HG03066 (cell line): ENCODE results near the gene UGT1A10.
"Not testable (repeated sequence)": the region's sequence is repeated elsewhere in the genome, so short reads cannot be mapped to it uniquely, and the experiment has no call there.

Source experiments
- ATAC-seq: cut with Tn5 transposase; IDR thresholded peaks from one replicate; pipeline ENCODE4 v1.9.1; 2021; ENCODE audit warnings: low read depth; ENCODE audit not compliant: unreplicated experiment

Gene UGT1A10

DNA sequence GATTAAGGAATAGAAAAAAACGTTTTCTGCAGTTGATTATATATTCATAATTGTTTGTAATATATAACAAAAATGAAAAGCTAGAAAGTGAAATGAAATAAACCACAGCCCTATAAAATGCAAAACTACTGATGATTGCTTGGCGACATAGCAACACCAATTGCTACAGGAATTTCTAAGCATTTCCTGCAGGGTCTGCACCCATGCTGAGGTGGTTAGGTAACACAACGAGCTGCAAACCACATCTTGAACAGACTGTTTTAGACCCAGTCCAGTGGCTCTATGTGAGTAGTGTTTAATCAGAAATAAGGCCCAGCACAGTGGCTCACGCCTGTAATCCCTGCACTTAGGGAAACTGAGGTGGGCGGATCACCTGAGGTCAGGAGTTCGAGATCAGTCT lies 18.3 kb downstream of the UGT1A10 start:
- no peak for ATAC-seq

DNA sequence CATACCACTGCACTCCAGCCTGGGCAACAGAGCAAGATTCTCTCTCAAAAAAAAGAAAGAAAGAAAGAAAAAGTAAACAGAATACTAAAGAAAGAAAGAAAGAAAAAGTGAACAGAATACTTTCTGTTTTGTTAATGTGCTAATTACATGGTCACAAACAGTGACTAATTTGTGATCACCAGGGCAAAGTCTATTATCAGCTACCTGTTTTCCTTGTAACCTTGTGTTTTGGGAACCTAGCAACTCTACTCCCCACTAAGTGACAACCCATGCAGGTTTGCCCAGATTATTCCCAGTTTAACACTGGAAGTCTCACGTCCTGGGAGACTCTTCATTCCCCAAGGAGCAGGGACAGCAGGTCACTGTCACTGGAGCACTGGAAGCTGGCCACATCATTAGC lies 18.8 kb downstream of the UGT1A10 start:
- no peak for ATAC-seq

DNA sequence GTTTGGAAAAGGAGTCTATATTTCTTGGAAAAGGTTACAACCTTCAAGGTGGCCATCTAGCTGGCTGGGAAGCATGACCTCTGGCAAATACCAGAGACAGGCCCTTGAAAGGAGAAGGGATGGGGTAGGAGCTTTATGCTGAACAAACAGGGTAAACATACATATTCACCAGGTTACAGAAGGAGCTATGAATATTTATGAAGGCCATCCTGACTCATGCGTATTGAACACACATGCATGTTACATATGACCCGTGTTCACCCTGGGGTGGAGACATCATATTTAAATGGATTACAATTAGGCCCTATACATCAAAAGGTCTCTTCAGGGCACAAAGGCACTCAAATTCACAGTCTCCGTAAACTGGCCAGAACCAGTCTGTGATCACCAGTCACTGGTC lies 19.7 kb downstream of the UGT1A10 start:
- not testable (repeated sequence) for ATAC-seq

DNA sequence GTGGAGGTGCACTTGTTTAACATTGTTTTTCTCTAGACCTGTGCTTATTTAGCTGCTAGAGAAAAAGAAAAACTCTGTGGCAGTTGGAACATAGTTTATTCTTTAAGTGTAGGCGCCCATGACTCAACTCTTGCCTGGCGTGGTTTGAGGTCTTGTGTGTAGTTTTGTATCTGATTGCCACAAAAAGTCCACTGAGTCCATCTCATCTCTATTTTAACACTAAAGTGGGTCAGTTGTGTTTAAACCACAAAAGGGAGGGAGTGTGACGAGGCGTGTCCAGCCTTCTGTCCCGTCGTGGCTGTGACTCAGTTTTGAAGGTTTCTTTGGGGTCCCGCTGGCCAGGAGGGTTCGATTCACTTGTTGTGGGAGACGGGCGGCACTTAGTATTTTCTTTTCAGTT lies 20.2 kb downstream of the UGT1A10 start:
- ATAC-seq = no peak

DNA sequence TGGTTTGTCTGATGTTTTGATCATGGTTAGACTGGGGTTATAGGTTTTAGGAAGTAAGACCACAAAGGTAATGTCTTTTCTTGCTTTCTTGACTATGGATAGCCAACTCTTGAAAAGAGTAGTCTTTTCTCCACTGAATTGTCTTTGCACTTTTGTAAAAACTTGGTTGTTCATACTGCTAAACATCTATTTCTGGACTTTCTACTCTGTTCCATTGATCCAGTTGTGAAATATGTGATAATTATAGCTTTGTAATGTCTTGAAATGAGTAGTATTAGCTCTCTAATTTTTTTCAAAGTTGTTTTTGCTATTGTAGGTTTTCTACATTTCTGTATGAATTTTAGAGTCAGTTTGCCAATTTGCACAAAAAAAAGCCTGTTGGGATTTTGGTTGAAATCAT lies 22.4 kb downstream of the UGT1A10 start:
- no peak for ATAC-seq

DNA sequence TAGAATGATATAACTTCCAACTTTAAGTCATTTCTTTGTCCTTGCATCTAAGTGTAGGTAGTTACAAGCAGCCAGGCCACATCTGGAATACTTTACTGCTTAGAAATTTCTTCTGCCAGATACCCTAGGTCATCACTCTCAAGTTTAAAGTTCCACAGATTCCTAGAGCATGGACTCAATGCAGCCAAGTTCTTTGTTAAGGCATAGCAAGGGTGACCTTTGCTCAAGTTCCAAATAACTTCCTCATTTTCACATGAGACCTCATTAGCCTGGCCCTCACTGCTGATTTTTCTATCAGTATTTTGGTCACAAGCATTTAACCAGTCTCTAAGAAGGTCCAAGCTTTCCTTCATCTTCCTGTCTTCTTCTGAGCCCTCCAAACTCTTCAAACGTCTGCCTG lies 27.7 kb downstream of the UGT1A10 start:
- no peak for ATAC-seq

DNA sequence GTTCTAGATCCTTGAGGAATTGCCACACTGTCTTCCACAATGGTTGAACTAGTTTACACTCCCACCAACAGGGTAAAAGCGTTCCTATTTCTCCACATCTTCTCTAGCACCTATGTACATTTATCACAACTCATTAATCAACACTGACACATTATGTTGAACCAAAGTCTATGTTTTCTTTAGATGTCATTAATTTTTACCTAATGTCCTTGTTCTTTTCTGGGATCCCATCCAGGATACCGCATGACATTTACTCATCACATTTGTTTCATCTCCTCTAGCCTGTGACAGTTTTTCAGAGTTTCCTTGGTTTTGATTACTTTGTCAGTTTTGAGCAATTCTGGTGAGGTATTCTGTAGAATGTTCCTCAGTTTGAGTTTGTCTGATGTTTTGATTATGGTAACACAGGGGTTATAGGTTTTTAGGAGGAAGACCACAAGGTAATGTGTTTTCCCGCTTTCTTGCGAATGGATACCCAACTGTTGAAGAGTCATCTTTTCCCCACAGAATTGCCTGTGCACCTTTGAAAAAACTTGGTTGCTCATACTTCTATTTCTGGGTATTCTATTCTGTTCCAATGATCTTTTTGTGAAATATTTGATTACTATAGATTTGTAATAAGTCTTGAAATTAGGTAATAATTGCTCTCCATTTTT lies 32.5 kb downstream of the UGT1A10 start:
- no peak for ATAC-seq

DNA sequence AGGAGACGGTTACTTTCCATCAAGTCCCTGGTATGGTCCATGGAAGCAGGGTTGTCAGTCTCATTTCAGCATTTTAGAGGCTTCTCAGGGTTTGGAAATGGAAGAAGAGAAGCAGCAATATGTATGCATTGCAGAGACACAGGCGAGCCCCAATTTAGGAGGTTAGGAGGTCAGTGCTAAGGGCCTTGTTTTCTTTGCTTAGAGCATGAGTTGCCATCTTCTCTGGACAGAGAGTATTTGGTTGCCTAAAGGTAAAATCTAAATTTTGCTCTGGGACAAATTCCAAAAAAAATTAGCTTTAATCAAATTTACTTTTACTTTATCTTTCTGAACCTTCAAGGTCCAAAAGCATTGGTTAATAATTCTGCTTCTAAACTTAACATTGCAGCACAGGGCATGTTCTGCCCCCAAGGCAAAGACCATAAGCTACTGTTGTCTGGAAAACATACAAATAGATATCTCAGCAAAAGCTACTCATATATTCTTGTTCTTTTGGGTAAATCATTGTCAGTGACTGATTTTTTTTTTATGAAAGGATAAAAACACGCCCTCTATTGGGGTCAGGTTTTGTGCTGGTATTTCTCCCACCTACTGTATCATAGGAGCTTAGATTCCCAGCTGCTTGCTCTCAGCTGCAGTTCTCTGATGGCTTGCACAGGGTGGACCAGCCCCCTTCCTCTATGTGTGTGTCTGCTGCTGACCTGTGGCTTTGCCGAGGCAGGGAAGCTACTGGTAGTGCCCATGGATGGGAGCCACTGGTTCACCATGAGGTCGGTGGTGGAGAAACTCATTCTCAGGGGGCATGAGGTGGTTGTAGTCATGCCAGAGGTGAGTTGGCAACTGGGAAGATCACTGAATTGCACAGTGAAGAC lies 35.3 kb downstream of the UGT1A10 start, which contains the start of gene UGT1A9:
TSS of gene UGT1A9 (plus strand) at position 609 of the 872 bp plus-strand sequence. CDS start at position 646, 37 bp downstream.
- ATAC-seq = no peak

DNA sequence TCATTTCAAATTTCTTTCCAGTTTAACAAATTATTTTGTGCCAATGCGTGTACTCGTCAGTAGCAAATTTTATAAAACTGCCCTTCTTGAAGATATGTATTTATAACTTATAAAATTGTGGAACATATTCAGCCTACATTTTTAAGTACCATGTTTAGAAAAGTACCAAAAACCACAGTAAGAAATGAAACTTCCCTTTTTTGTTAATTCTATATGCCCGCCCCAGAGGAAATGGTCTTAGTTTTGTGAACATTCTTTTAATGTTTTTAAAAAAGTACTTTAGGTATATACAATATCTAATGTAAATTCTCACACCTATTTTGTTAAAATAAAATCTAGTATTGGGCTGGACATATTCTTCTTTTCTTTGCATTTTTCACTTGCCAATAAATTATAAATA lies 36.6 kb downstream of the UGT1A10 start:
- ATAC-seq = no peak

DNA sequence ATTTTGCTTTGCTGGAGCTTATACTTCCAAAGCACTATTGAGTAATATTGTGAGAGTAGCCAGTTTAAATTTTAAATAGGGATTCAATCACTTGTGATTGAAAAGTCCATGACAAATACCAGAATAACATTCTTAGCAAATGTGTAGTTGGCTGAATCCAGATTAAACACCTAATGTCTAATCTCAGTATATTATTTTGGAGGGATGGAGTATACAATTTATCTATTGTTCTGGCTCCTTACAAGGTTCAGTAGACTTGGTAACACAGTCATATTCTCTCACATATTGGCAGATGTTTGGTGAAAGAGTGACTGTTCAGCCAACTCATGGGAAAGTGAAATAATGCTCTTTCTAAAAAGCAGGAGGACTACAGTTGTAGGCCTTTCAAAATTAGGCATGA lies 37.6 kb downstream of the UGT1A10 start:
- ATAC-seq = no peak

DNA sequence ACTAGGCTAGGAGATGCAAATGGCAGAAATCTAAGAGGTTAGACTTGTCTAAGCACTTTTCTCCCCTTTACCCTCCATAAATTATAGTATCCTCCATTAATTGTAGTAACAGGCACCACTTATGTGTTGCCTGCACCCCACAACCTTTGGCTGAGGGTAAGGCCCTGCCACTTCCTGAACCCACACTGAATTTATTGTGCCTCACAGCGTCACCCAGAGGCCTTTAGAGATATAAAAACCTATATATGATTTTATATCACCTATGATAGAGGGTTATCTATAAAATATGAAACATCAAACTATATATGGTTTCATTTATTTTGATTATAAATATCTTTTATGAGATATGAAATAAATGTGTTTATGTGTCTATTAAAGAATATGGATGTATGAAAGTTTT lies 38.1 kb downstream of the UGT1A10 start:
- ATAC-seq = no peak

DNA sequence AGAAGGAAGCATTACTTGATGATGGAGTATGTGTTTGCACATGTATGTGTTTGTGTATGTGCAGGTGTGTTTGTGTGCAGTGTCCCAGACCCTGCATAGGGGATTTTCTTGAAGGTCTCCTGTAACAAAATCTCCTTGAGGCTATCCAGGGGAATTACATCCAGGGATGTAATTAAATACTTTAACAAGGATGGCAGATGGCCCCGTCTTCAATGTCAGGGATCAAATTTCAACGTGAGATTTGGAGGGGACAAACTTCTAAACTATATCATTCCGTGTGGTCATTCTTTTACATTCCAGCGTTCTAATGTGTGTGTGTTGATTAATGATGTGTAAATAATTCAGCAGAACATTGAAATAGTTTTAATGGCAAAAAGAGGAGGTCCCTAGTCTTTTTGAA lies 38.7 kb downstream of the UGT1A10 start:
- ATAC-seq = no peak

DNA sequence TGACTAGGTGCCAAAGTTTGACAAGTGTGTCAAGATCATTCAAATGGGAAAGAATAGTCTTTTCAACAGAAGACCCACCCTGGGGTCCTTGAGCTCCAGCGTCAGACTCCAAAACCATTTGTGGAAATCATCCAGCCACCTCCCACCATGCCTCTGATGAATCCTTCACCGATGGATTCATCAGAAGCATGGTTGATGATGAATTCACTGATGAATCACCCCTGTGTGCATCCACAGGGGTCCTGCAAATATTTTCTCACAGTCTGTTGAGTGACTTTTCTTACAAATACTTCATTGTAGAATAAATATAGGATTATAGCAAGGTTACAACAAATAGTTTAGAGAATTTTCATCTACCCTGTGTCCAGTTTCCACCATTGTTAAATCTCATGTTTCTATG lies 39.8 kb downstream of the UGT1A10 start:
- no peak for ATAC-seq

DNA sequence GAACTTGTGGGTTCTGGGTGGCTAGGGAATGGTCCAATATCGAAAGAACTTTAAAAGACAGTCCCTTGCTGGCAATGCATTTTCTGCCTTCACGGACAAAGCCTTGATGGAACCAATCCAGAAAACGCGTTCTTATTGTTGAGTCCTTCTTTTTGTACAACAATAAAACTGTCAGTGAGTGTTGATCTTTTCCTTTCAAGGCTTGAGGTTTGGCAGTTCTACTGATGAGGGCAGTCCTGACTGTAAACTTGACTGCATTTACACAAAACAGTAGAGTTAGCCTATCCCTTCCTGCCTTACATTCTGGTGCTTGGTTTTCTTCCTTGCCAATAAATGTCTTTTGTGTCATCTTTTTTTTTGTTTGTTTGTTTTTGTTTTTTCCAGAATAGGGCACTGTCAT lies 42.9 kb downstream of the UGT1A10 start:
- ATAC-seq = no peak

DNA sequence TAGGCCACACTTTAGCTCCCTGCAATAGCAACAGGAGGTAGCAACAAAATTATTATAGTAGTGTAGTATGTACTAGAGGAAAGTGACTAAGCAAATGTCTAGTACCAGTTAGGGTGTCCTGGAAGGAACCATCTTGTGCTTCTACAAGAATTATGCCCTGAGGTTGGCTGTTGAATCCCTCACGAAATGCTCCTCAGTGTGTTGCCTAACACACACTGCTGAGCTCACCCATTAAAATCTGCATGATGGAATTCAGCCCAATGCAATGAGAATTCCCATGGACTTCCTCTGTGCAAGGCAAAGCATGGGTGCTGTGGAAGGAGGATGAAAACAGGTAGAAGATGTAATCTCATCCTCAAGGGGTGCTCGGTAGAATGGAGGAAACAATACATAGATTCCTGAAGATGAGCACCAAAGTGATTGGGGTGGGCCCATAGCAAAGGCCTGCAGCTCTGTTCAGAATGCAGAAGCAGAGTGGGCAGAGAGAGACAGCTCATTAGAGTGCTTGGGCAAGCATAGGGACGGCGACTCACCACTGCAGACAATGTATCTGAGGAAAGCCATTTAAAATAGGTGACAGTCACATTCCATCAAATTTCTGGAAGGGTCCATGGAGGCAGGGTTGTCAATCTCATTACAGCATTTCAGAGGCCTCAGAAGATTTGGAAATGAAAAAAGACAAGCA lies 44.3 kb downstream of the UGT1A10 start:
- ATAC-seq = no peak

DNA sequence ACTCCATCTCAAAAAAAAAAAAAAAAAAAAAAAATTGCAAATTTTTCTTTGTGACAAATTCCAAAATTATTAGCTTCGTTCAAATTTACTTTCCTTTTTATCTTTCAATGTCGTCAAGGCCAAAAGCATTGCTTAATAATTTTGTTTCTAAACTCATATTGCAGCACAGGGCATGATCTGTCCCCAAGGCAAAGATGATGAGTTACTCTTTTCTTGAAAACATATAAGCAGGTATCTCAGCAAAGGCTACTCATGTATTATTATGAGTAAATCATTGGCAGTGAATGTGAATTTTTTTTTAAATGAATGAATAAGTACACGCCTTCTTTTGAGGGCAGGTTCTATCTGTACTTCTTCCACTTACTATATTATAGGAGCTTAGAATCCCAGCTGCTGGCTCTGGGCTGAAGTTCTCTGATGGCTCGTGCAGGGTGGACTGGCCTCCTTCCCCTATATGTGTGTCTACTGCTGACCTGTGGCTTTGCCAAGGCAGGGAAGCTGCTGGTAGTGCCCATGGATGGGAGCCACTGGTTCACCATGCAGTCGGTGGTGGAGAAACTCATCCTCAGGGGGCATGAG lies 45.4 kb downstream of the UGT1A10 start, which contains the start of gene UGT1A7:
TSS of gene UGT1A7 (plus strand) at position 381 of the 579 bp plus-strand sequence. CDS start at position 418, 37 bp downstream.
- no peak for ATAC-seq

DNA sequence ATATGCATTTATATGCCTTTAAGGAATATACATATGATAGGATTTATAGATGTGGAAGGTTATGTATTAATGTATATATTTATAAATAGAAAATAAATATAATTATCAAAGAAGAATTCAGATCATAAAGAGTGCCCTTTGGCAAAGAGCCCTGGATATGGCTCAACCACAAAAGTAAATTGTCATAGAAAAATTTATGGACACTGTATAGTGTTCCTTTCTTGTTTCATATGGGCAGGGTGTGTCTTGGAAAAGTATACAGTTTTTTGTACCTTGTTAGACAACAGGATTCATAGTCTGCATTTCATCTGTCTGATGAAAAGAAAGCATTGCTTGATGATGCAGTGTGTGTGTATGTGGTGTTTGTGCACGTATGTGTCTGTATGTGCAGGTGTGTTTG lies 48.4 kb downstream of the UGT1A10 start:
- no peak for ATAC-seq

DNA sequence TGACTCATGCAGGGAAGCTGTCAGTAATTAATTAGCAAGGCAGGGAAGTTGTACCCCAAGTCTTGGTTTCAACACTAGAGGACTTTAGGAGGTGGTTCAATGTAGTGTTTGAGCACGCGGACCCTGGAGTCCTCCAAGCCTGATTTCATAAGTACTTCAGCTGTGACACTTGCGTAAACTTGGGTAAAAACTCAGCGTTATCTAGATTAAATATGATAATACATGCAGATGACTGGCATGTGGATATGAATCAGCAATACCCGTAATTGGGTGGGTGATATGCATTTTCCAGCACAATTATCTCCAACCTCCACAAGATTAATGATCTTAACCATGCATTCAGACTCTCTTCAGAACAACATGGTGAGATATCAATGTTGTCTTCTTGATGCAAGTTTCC lies 50.7 kb downstream of the UGT1A10 start:
- no peak for ATAC-seq

DNA sequence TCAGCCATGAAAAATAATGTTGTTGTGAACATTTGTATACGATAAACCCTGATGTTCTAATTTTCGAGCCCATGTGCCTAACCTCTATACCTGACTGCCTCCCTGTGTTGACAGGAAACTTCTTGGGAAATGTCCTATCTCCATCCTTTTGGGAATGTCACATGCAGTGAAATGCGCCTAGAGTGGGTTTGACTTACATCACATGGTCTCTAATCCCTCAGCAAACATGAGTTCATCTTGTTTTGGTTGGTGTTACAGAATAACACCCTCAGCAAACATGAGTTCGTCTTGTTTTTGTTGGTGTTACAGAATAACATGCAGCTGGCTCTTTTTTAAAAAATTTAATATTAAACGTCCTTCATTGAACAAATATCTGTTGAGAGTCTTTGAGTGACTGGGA lies 52.1 kb downstream of the UGT1A10 start:
- ATAC-seq = no peak

DNA sequence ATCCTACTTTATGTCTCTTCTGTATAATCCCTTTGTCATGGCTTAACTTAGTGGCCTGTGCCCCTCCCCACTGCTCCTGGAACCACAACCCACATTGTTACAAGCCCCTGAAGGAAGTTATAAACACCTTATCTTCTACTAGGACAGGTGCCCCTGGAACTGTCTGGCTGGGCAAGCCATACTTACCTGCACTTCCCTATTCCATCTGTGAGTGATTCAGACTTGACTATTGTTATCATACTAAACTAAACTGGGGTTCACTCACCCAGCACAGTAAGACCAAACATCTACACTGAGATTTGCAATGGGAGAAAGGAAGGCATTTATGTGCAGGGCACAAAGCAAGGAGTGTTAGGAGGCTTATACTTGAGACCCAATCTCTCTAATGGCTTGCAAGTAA lies 52.8 kb downstream of the UGT1A10 start:
- no peak for ATAC-seq

DNA sequence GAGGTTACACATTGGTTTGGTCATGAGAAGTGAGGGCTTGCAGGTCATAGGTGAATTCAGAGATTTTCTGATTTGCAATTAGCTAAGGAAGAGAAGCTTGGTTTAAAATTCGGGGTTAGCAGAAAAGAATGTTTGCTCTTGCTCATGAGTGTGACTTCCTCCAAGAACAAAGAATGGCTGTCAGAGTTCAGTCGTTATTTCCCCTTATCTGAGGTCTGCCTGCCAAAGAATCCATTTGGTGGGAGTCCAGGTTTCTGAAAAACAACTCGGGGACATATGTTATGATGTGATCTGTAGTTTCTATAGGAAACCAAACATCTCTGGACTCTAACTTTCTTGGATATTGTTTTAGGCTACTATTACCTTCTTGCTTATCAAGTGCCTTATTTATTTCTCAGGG lies 53.3 kb downstream of the UGT1A10 start:
- no peak for ATAC-seq
